H1 (cell line): Measurements from ENCODE around the gene CHMP4B. TPM values are rescaled to one million over a fixed set of nuclear protein-coding genes. Genes with fewer than 3 reads are reported as not detected.

Experiments
- CTCF ChIA-PET: fragments of 300-600 bp; sonication (Branson Sonifier 250); formaldehyde crosslinking; loops from one replicate; lab custom pipeline; 2021; ENCODE audit not compliant: partially characterized antibody; lab: Charles Lee
- POLR2A ChIA-PET: fragments of 300-600 bp; sonication (Branson Sonifier 250); formaldehyde crosslinking; loops from one replicate; lab custom pipeline; 2021; ENCODE audit warnings: inconsistent platforms; ENCODE audit not compliant: partially characterized antibody; lab: Charles Lee
- DNase-seq, 2 experiments: peaks; one replicate each; pipeline versions ENCODE4 v3.0.0 to v3.0.0-alpha.2; 2010 to 2022; ENCODE audit warnings: low spot score in 2 of 2, low read depth in 1 of 2, mixed read lengths in 1 of 2
- FAIRE-seq: peaks from 2 replicates; lab custom pipeline; 2011; peaks lifted over from hg19 to GRCh38; lab: Jason Lieb, UNC
- H2AFZ ChIP-seq: 2 replicates; pipeline ENCODE4 v1.8.1; 2012; ENCODE audit warnings: low read length, inconsistent platforms
- H2AK5ac ChIP-seq: 2 replicates; pipeline ENCODE4 v1.6.1; 2013; ENCODE audit warnings: low read depth, low read length
- H2BK120ac ChIP-seq: replicated peaks from 2 replicates; pipeline ENCODE3; 2013; ENCODE audit warnings: low read depth, low read length, inconsistent platforms
- H2BK12ac ChIP-seq: 2 replicates; pipeline ENCODE4 v1.6.1; 2013; ENCODE audit warnings: low read depth, low read length
- H2BK15ac ChIP-seq: 2 replicates; pipeline ENCODE4 v1.6.1; 2013; ENCODE audit warnings: low read length
- H2BK20ac ChIP-seq: 2 replicates; pipeline ENCODE4 v1.6.1; 2013; ENCODE audit warnings: low read length
- H2BK5ac ChIP-seq: 2 replicates; pipeline ENCODE4 v1.6.1; 2013; ENCODE audit warnings: low read depth, low read length
- H3K14ac ChIP-seq: 2 replicates; pipeline ENCODE4 v1.6.1; 2013; ENCODE audit warnings: inconsistent platforms; ENCODE audit not compliant: insufficient read length
- H3K18ac ChIP-seq: 2 replicates; pipeline ENCODE4 v1.6.1; 2013; ENCODE audit warnings: low read length; ENCODE audit errors: extremely low read depth
- H3K23ac ChIP-seq: 2 replicates; pipeline ENCODE4 v1.6.1; 2013; ENCODE audit warnings: inconsistent platforms; ENCODE audit not compliant: insufficient read length
- H3K23me2 ChIP-seq: 2 replicates; pipeline ENCODE4 v1.6.1; 2013; ENCODE audit warnings: low read depth, low read length
- H3K27ac ChIP-seq: 2 replicates; pipeline ENCODE4 v1.6.1; 2011; ENCODE audit warnings: low read depth, low read length, inconsistent platforms
- H3K27me3 ChIP-seq, 4 experiments: replicated peaks in 1 of 4; 1 replicate in 1 of 4; 2 replicates in 3 of 4; pipeline versions ENCODE4 v1.6.1 to v1.8.1; 2011 to 2013; ENCODE audit warnings: low read length in 3 of 4, mild to moderate bottlenecking in 3 of 4, inconsistent platforms in 2 of 4, mixed read lengths in 2 of 4, moderate library complexity in 1 of 4; ENCODE audit not compliant: control insufficient read depth in 3 of 4, insufficient read depth in 3 of 4; ENCODE audit errors: extremely low read depth in 1 of 4
- H3K36me3 ChIP-seq, 4 experiments: 2 replicates each; pipeline versions ENCODE4 v1.6.1 to v1.8.1; 2011 to 2013; ENCODE audit warnings: mild to moderate bottlenecking in 4 of 4, low read length in 3 of 4, moderate library complexity in 2 of 4, control low read depth in 1 of 4, inconsistent platforms in 1 of 4; ENCODE audit not compliant: insufficient read depth in 4 of 4, control insufficient read depth in 2 of 4
- H3K4ac ChIP-seq: replicated peaks from 2 replicates; pipeline ENCODE3; 2013; ENCODE audit warnings: low read length, low read depth, mixed read lengths, inconsistent platforms; ENCODE audit not compliant: insufficient read length
- H3K4me1 ChIP-seq, 4 experiments: replicated peaks in 1 of 4; 1 replicate in 1 of 4; 2 replicates in 3 of 4; pipeline versions ENCODE4 v1.6.1 to v1.8.1; 2011 to 2013; ENCODE audit warnings: low read length in 3 of 4, inconsistent platforms in 2 of 4, mixed read lengths in 1 of 4; ENCODE audit not compliant: insufficient read depth in 4 of 4, control insufficient read depth in 3 of 4
- H3K4me2 ChIP-seq, 2 experiments: 2 replicates each; pipeline versions ENCODE4 v1.6.1 to v1.8.1; 2011 to 2013; ENCODE audit warnings: low read depth in 2 of 2, low read length in 2 of 2, control low read depth in 1 of 2, inconsistent platforms in 1 of 2, mild to moderate bottlenecking in 1 of 2; ENCODE audit not compliant: insufficient read depth in 1 of 2
- H3K4me3 ChIP-seq, 4 experiments: fragments of 200-600, 300-600 bp in 1 of 4; sonication (generic), shearing (Covaris generic), sonication (Bioruptor Twin) in 1 of 4; 2 replicates each; pipeline versions ENCODE4 v1.5.1 to v1.8.1; 2011 to 2016; ENCODE audit warnings: low read length in 4 of 4, low read depth in 3 of 4, control low read depth in 2 of 4, inconsistent platforms in 2 of 4, mild to moderate bottlenecking in 2 of 4, mixed read lengths in 1 of 4, moderate library complexity in 1 of 4; ENCODE audit not compliant: insufficient read depth in 2 of 4; ENCODE audit errors: extremely low read depth in 1 of 4
- H3K56ac ChIP-seq: replicated peaks from 2 replicates; pipeline ENCODE3; 2013; ENCODE audit warnings: low read depth, mild to moderate bottlenecking, mixed read lengths, low read length, inconsistent platforms; ENCODE audit not compliant: insufficient read length
- H3K79me1 ChIP-seq: 2 replicates; pipeline ENCODE4 v1.6.1; 2013; ENCODE audit warnings: low read depth, low read length, control low read depth
- H3K79me2 ChIP-seq, 2 experiments: 2 replicates each; pipeline versions ENCODE4 v1.6.1 to v1.8.1; 2012 to 2013; ENCODE audit warnings: low read length in 2 of 2, mild to moderate bottlenecking in 2 of 2, inconsistent platforms in 1 of 2; ENCODE audit not compliant: insufficient read depth in 2 of 2, control insufficient read depth in 1 of 2
- H3K9ac ChIP-seq, 4 experiments: replicated peaks in 1 of 4; 1 replicate in 1 of 4; 2 replicates in 3 of 4; pipeline versions ENCODE4 v1.6.1 to v1.8.1; 2011 to 2013; ENCODE audit warnings: low read depth in 3 of 4, low read length in 3 of 4, control low read depth in 2 of 4, mild to moderate bottlenecking in 2 of 4, moderate library complexity in 2 of 4, inconsistent platforms in 1 of 4; ENCODE audit errors: extremely low read depth in 1 of 4
- H3K9me3 ChIP-seq, 2 experiments: 2 replicates each; pipeline versions ENCODE4 v1.6.1 to v1.8.1; 2012 to 2013; ENCODE audit warnings: mild to moderate bottlenecking in 2 of 2, moderate library complexity in 2 of 2, control low read depth in 1 of 2, inconsistent platforms in 1 of 2, low read depth in 1 of 2, low read length in 1 of 2, mixed read lengths in 1 of 2; ENCODE audit not compliant: insufficient read depth in 2 of 2
- H4K20me1 ChIP-seq, 2 experiments: replicated peaks in 1 of 2; 2 replicates each; pipeline versions ENCODE3 to v1.8.1; 2011 to 2013; ENCODE audit warnings: inconsistent platforms in 2 of 2, low read length in 2 of 2, mild to moderate bottlenecking in 1 of 2; ENCODE audit not compliant: insufficient read depth in 2 of 2, control insufficient read depth in 1 of 2
- H4K5ac ChIP-seq: 2 replicates; pipeline ENCODE4 v1.6.1; 2013; ENCODE audit warnings: low read length, low read depth, mixed read lengths, inconsistent platforms; ENCODE audit not compliant: insufficient read length
- H4K8ac ChIP-seq: 2 replicates; pipeline ENCODE4 v1.8.0; 2013; ENCODE audit warnings: mild to moderate bottlenecking, moderate library complexity, low read length, inconsistent platforms; ENCODE audit not compliant: insufficient read depth; ENCODE audit errors: extremely low read depth
- H4K91ac ChIP-seq: replicated peaks from 2 replicates; pipeline ENCODE3; 2013; ENCODE audit warnings: low read length, mixed read lengths, inconsistent platforms; ENCODE audit not compliant: insufficient read length
- SIX5 ChIP-seq: IDR thresholded peaks from 2 replicates; pipeline ENCODE4 v1.6.1; 2011; ENCODE audit warnings: mild to moderate bottlenecking, low read depth, low read length
- WGBS, 2 experiments: shearing (Covaris generic) in 1 of 2; methylation state at CpG; one replicate each; pipeline versions ENCODE4 v1.1.6 to v1.1.7; 2013 to 2015; ENCODE audit warnings: low lambda C conversion rate in 2 of 2, mixed read lengths in 2 of 2, inconsistent platforms in 1 of 2, low coverage in 1 of 2, missing lambda C conversion rate in 1 of 2; ENCODE audit not compliant: insufficient replicate concordance in 2 of 2, insufficient coverage in 1 of 2, insufficient read length in 1 of 2; ENCODE audit errors: extremely low coverage in 1 of 2, missing lambda C conversion rate in 1 of 2; 5-methylcytosine and 5-hydroxymethylcytosine counted together
- polyA plus RNA-seq, 7 experiments: library from polyadenylated mRNA; depleted of rRNA in 3 of 7; stranded (reverse) in 5 of 7; unstranded in 2 of 7; fragments of >200 nt in 5 of 7; fragments of 200-250 nt in 2 of 7; gene quantifications; 1 replicate in 5 of 7; 2 replicates in 1 of 7; 4 replicates in 1 of 7; pipeline versions ENCODE4 v1.2.1 to v1.2.3, GENCODE V29; 2011 to 2013; ENCODE audit warnings: missing spikeins in 2 of 7, mixed read lengths in 2 of 7
- total RNA-seq: library from RNA; stranded (reverse); fragmentation: NEBNext Ultra II Directional; extraction: Animal tissue kit (Norgen Biotek cat#: 25700); gene quantifications from 2 replicates; pipeline ENCODE4 v1.2.1, GENCODE V29; 2021

The CHMP4B gene
- total and polyA plus RNA-seq, 2 of the 8 experiments (the other 6 are each of a cell fraction or from before 2014, with no cell fraction given) = 38.6 to 66.3 TPM

GRCh38 chr20:33883164-33883563, 72.0 kb downstream of the CHMP4B start:
- Histone ChIP-seq H2AFZ (no peak overlapping the region), H2AK5ac (no peak overlapping the region), H4K5ac (no peak overlapping the region), H2BK20ac (no peak overlapping the region), H3K14ac (no peak overlapping the region), H2BK15ac (no peak overlapping the region), H4K91ac (no peak overlapping the region), H3K36me3 (no peaks in the 10 kb centered on the region), H3K56ac (no peak overlapping the region), H3K4me3 (no peak overlapping the region), H3K18ac (no peak overlapping the region), H4K20me1 (no peaks in the 10 kb centered on the region), H3K79me2 (no peaks in the 10 kb centered on the region), H2BK5ac (no peak overlapping the region), H3K4me1 (no peaks in the 10 kb centered on the region), H3K4me2 (no peak overlapping the region), H3K4ac (no peak overlapping the region), H3K23me2 (peaks cover 2% of the 10 kb centered on the region; the same call in 1 of the 2 replicates), H4K8ac (no peak overlapping the region), H3K79me1 (no peaks in the 10 kb centered on the region), H3K9me3 (no peaks in the 10 kb centered on the region; a peak in 1 of 4 replicates), H3K9ac (no peak overlapping the region), H2BK120ac (no peak overlapping the region), H3K27me3 (no peaks in the 10 kb centered on the region; a peak in 1 of 7 replicates), H2BK12ac (no peak overlapping the region), H3K23ac (no peak overlapping the region), H3K27ac (no peak overlapping the region)
- 92% methylated on average over 6 of the region's 6 CpGs; no CpG with 5 or more reads in 1 of the 2 experiments for WGBS, 2 experiments
- ChIA-PET CTCF (interaction anchor here (0.9 to 2.4 kb wide), 7 partner anchors 10 to 185 kb away, joined by 3 to 14 read pairs (median 4); no protein-coding TSS in a partner anchor), POLR2A (interaction anchor here (1.1 kb wide), 1 partner anchor 12 kb away, joined by 3 read pairs; no protein-coding TSS in a partner anchor)
- DNase-seq = no peak
- FAIRE-seq = no peak
- TF ChIP-seq SIX5 = no peak
